Left renal cortex interstitium (tissue), 4 donors: ENCODE results near the gene ZDHHC24. TPM values are rescaled to one million over a fixed set of nuclear protein-coding genes. Genes with fewer than 3 reads are reported as not detected.
"Not testable (repeated sequence)": the region's sequence is repeated elsewhere in the genome, so short reads cannot be mapped to it uniquely, and the experiment has no call there.

Experiments used
- DNase-seq, 4 donors: peaks; one replicate each; pipeline ENCODE4 v3.0.0-alpha.2; 2013; ENCODE audit warnings: low read depth in 4 of 4, low spot score in 2 of 4, missing footprints in 1 of 4
- polyA plus RNA-seq, 4 donors: library from polyadenylated mRNA; unstranded; fragments of 120-200 nt; gene quantifications; one replicate each; pipeline ENCODE4 v1.2.1, GENCODE V29; 2013; ENCODE audit not compliant: insufficient read length in 4 of 4

ZDHHC24 gene, protein sequence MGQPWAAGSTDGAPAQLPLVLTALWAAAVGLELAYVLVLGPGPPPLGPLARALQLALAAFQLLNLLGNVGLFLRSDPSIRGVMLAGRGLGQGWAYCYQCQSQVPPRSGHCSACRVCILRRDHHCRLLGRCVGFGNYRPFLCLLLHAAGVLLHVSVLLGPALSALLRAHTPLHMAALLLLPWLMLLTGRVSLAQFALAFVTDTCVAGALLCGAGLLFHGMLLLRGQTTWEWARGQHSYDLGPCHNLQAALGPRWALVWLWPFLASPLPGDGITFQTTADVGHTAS
- 10 to 100 TPM in 2 of 4 donors, 1 to 10 TPM in 2; 5.9 to 13.3 (median 9.9) TPM for polyA plus RNA-seq

DNA sequence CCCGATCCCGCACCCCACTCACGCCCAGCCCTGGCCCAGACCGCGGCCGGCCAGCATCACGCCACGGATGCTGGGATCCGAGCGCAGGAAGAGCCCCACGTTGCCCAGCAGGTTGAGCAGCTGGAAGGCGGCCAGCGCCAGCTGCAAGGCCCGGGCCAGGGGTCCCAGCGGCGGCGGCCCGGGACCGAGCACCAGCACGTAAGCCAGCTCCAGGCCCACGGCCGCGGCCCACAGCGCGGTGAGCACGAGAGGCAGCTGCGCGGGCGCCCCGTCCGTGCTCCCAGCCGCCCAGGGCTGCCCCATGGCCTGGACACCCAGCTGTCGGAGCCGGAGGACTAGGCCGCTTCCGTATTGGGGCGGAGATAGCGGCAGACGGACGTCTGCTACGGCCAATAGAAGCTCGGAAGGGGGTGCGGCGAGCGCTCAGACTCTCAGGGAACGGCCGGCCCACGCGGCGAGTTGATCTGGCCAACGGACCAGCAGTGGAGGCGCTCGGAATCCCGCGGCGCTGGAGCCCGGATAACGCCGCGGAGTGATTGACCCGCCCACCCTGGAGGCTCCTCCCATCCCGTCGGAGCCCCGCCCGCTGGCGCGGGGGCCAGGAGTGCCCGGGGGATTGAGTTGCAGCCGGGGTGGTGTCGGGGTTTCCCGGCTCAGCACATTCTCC is at the start of gene ZDHHC24:
ZDHHC24 (minus strand) TSS at position 348 of the 667 bp plus-strand sequence; CDS start at position 303, 45 bp downstream.
- DNase-seq: peak; percentile 74 to 89 (median 80)

DNA sequence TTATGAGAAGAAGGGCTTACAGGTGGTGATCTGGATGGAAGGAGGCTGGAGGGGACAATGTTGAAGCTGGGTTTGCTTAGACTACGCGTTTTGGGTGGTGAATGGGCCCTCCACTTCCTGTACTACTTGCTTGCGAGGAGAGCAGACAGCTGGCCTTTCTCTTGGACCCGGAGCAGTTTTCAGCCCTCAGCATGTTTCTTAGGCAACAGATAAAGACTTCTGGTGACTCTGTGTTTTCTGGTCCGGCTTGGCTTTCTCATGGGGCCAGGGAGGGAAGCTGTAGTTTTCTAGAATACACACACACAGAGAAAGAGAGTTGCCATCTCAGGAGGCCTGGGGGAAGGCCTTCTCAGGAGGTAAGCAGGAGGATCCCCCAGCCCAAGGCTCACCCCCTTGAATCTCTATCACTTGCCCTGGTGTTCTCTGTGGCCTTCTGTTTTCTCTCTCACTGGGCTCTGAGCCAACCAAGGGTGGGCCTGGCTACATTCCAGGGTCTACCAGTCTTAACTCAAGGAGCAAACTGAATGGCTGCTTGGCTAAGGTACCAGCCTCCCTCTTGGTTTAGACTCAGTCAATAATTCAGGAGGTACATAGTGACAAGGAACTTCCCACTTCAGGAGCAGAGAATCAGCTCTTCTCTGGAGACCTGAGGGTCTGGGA is 49.5 kb upstream of the ZDHHC24 start:
- DNase-seq: no peak

DNA sequence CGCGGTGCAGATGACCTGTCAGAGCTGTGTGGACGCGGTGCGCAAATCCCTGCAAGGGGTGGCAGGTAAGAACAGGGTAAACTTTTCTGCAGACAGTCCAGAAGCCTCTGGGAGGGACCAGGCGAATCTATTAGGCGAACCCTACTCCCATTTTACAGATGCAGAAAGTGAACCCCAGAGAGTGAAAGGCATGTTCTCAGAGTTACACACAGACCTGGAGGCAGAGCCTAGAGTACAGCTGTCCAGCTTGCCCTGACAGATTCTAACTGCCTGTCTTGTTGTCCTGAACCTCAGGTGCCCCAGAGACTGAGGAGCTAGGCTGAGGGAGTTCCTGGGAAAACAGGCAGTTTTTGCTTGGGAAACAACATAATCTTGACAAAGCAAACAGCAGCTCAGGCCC is 47.8 kb upstream of the ZDHHC24 start:
- no peak for DNase-seq

DNA sequence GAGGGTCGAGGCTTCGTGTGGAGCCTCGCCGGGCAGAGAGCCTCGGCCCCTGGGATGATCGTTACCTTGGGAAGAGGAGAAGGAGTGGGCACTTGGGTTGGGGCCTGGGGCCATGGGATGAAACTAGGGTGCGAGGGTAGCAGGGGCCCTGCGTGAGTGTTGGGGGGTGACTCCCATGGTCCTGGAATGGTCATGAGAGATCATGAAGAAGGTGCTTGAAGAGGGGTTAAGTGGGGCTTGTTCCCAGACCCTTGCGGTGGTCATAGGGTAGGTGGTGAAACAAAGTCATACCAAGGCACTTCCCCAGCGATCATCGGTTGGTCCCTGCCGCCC is 47.4 kb upstream of the ZDHHC24 start:
- no peak for DNase-seq

DNA sequence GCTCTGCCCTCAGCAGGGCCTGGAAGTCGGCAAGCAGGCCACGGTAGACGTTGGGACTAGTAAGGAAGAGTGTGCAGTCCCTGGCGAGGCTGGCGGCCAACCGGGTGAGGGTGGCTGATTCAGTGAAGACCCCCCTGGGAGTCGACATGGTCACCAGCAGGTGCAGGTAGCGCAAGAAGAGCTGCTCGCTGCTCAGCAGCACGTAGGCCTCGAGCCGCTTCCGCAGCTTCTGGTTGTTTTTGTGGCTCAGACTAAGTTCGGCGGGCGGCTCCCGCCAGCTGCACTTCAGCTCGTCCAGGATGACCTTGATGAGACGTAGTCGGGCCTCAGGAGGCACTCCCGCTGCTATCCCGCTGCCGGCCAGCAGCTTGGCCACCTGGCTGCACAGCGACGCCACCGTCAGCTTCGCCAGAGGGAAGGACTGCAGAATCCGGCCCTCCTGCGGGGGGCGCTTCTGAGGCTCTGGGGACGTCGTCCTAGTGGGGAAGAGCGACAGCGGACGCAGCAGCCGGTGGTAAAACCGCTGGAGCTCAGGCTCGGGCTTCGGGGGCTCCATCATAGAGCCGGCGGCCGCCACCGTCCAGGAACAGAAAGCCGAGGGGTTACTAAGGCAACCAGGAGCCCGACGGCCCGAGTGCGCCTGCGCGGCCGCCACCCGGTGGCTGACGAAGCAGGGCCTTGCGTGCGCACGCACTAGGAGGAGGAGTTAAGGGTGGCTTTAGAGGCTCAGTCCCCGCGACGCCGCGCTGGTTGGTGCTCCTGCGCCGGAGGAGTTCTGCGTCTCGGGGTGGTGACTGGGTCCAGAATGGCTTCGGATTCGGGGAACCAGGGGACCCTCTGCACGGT is 46.8 kb upstream of the ZDHHC24 start, which contains the start of the genes CCDC87 and CCS:
CCDC87 (minus strand) TSS at position 607 of the 846 bp plus-strand sequence; CDS start at position 559, 48 bp downstream.
CCS (plus strand) TSS at position 729 of the 846 bp plus-strand sequence; CDS start at position 806, 77 bp downstream.
- DNase-seq: peak in 3 of 4 donors; percentile 88 to 92 (median 90)

DNA sequence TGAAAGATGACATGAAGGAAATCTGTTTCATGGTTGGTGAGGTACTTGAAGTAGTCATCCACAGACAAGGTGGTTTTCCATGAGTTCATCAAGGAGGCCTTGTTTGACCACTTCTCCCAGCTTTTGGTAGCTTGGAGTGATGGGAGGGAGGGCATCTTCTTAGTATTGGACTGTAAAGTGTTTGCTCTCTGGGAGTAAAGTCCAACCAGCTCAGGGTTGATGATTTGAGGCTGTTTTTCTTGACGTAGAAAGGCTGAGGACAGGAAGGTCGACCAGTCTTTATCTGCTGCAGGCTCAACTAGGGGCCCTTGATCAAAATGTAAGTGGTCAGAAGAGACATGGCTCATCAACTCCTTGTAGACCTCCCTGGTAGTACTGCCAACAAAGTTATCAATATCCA is 45.3 kb upstream of the ZDHHC24 start:
- no peak for DNase-seq

DNA sequence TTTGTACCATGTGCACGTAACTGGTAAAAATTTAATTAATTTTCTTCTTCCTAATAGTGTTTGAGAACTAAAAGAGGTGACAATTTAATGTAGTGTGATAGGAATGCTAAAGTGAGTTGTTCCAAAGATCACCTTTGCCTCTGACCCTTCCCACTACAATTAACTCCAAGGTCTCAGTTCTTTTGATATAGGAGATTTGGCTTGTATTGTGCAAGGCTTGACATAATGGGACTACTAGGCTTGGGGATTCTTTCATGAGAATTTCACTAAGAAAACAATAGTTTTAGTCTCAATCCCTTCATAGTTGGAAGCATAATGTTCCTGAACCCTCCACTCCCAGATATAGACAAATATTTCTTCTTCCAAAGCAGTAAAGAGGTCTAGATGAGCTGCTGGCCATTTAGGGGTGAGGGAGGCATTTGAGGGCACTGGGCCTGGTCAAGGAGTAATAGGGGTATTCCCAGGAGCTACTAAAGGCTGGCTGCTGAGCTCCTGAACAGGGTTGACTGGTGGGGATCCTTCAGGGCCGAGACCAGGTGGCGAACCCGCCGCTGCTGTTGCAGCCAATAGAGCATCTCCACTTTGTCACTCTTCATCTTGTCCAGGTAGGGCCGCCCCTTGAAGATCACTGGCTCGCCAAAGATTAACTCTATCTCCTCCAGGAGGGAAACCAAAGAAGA is 44.3 kb upstream of the ZDHHC24 start:
- no peak for DNase-seq

DNA sequence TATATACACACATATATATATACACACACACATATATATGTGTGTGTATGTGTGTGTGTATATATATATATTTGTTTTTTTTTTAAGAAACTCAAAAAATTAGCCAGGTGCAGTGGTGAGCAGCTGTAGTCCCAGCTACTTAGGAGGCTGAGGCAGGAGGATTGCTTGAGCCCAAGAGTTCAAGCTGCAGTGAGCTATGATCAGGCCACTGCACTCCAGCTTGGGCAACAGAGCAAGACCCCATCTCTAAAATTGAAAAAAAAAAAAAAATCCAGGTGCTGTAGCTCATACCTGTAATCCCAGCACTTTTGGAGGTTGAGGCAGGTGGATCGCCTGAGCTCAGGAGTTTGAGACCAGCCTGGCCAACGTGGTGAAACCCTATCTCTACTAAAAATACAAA is 43.5 kb upstream of the ZDHHC24 start:
- DNase-seq: not testable (repeated sequence)

DNA sequence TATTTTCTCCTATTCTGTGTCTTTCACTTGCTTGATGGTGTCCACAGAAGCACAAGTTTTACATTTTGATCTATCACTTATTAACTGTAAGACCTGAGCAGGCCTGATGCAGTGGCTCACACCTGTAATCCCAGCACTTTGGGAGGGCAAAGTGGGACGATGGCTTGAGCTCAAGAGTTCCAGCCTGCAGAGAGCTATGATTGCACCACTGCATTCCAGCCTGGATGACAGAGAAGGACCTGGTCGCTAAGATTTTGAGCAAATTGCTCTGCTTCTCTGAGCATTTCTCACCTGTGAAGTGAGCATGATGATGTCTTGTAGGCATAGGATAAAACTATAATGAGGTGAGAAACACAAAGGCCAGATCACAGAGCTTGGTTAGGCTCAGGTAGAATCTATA is 40.3 kb upstream of the ZDHHC24 start:
- no peak for DNase-seq

- DNase-seq: not testable (repeated sequence)
These were observed 39.6 kb upstream of the ZDHHC24 start for GRCh38 chr11:66585447-66585846.

- DNase-seq: not testable (repeated sequence)
These were observed 36.8 kb upstream of the ZDHHC24 start for GRCh38 chr11:66582565-66583147.

- DNase-seq: no peak
These were observed 35.4 kb upstream of the ZDHHC24 start for GRCh38 chr11:66581261-66581660.

- DNase-seq: no peak
These were observed 35.0 kb upstream of the ZDHHC24 start for GRCh38 chr11:66580803-66581202.

DNA sequence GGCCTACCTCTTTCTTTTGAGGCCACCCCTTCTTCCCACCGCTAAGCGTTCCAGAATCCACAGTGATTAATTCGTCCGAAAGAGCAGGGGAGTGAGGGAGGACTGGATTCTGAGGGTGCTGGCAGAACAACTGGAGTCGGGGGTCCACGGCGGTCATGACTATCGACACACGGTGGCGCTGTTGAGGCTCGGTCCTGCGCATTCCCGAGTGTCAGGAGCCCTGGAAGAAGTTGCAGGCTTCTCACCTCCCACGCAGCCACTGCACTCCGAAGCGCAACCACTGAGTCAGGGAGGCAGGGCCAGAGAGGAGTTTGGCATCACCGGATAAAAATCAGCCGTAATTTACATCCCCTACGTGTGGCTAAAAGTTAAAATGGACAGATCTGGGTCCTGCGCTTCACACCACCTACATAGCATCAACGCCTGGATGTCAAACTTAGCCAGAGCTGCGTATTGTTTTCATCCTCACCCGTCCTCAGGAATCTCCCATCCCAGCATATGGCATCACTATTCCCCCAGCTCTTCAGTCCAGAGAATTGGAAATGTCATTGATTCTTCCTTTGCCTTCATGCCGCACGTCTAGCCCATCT is 33.3 kb upstream of the ZDHHC24 start:
- peak in 2 of 4 donors; percentile 56 to 71 for DNase-seq

- no peak for DNase-seq
These were observed 25.0 kb upstream of the ZDHHC24 start for GRCh38 chr11:66570850-66571180.

GRCh38 chr11:66570079-66570849 is 24.4 kb upstream of the ZDHHC24 start:
- no peak for DNase-seq

GRCh38 chr11:66569076-66569475 is 23.2 kb upstream of the ZDHHC24 start:
- no peak for DNase-seq

- peak in 3 of 4 donors; percentile 23 to 63 (median 48) for DNase-seq
These were observed 22.5 kb upstream of the ZDHHC24 start, which contains the start of gene CTSF for GRCh38 chr11:66568124-66568916. TSS of gene CTSF (minus strand) at chr11:66568606. CDS start at chr11:66568486, 120 bp downstream.
